NCI-H1694 (cell line): ENCODE results near the gene GRID2.

Source experiments
- DNase-seq: peaks from one replicate; lab custom pipeline; 2025; lab: John Stamatoyannopoulos, UW

The GRID2 gene

DNA sequence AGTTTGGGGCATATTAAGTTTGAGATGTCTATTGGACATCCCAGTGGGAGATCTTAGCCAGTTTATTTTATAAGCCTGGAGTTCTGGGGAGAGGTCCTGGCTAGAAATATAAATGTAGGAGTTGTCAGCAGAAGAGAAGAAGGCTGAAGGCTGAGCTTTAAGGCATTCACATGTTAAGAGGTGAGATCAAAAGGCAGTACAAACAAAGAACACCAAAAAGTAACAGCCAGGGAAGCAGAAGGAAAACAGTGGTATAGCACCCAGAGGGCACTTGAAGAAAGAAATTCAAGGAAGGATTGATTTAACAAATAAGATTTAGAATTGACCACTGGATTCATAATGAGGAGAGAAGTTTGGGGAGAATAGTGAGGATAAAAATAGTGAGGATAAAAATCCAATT, 1383.5 kb downstream of the GRID2 start:
- no peak for DNase-seq

DNA sequence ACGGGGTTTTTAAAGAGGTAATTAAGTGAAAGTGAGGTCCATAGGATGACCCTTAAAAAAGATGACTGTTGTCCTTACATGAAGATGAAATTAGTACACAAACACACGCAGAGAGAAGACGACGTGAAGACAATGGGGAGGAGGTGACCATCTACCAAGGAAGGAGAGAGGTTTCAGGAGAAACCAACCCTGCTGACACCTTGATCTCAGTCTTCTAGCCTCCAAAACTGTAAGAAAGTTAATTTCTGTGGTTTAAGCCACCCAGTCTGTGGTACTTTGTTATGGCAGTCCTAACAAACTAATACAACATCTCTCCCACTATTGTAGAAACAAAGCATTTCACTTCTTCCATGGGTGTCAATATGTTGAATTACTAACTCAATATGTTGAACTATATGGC, 1385.2 kb downstream of the GRID2 start:
- no peak for DNase-seq

DNA sequence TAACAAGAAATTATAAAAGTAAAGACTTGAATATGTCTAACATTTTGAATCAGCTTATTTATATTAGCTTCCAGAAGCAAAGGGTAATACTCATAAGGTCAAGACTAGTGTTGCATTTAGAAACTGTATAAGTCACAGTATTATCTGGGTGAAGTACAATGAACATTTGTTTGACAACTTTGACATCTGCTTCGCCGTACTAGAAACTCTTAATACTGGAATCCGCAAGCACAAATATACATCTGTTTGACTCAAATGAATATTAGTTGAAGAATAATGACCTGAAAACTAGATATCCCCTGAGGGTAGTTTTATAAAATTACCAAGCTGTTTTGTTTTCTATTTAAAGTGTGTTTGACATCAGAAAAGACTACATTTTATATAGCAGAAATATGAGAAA, 1389.4 kb downstream of the GRID2 start:
- DNase-seq = no peak

DNA sequence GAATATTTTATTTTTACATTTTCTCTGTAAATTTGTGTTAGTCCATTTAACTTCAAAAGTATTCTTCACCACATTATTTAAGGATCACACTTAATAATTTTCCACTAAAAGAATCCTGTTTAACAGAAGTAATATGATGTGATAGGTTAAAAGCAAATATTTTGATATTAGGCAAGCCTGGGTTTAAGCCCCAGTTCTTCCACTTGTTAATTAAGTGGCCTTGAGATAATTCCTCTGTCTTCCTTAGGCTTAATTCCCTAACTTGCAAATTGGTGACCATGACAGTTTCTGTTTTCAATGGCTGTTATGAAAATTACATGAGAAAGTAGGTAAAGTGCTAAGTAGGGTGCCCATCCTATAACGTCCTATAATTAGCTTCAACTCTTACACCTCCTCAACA, 1394.9 kb downstream of the GRID2 start:
- DNase-seq = no peak

DNA sequence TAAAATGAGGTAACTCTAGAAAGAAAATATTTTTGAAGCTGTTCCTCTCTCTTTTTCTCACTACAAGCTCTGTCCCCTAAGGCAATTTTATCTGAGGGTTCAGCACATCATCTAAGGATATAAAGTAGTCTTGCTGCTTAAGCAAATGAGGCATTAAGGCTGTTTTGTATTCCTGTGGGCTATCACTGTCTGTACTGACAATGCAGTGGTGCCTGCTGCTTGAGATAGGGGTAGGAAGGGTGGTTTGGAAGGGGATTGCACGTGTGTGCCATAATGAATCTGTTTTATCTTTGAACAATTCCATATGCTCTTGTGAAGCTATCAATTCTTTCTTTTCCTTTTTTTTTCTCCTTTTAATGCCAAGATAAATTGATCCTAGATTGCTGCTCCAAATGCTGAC, 1396.8 kb downstream of the GRID2 start:
- no peak for DNase-seq

DNA sequence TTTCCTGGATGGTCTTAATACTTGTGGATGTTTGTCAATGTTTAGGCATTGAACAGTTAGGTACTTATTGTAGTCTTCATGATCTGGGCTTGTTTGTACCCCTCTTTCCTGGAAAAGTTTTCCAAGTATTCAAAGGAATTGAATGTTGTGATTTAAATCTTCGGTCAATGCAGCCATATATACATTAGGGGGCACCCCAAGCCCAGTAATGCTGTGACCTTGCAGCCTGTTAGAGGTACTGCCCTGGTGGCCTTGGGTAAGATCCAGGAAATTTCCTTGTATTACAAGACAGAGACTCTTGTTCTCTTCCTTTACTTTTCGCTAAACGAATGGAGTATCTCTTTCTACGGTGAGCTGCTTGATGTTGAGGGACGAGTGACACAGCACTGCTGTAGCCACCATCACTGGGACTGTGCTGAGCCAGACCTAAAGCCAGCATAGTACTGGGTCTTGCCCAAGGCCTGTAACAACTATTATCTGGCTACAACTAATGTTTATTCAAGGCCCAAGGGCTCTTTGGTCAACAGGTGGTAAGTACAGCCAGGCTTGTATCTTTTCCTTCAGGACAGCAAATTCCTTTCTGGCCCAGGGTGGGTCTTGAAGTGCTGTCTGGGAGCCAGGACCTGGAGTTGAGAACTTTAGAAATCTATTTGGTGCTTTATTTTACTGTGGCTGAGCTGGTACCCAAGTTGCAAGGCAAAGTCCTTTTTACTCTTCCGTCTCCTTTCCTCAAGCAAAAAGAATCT, 1406.5 kb downstream of the GRID2 start:
- DNase-seq = no peak

DNA sequence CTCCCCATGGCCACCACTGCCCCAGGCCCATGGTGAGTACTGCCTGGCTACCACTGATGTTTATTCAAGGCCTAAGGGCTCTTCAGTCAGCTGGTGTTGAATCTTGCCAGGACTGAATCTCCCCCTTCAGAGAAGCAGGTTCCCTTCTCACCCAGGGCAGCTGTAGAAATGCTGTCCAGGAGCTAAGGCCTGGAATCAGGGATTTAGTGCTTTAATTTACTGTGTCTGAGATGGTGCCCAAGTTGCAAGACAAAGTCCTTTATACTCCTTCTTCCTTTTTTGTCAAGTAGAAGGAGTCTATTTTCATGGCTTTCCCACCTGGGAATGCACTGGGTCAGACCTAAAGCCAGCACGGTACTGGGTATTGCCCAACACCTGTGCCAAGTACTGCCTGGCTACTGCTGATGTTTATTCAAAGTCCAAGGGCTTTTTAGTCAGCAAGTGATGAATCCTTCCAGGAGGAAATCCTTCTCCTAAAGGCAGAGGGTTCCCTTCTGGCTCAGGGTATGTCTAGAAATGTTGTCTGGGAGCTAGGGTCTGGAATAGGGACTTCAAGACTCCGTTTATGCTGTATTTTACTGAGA, 1407.2 kb downstream of the GRID2 start:
- DNase-seq = no peak

DNA sequence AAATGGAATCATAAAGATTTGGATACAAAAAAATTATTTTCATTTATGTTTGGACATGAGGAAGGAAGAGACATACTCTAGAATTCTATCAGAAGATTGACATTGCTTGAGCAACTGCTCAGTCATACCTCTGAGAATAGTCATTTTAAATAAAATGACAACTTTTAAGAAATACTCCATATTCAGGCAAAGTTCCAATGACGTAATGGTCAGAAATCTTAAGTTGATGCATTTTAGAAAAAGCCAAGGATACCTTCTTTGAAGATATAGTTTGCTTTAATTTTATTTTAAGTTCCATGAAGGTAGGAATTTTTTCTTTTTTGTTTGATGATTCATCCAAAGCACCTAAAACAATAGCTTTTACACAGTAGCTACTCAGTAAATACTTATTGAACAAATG, 1414.5 kb downstream of the GRID2 start:
- DNase-seq = no peak

DNA sequence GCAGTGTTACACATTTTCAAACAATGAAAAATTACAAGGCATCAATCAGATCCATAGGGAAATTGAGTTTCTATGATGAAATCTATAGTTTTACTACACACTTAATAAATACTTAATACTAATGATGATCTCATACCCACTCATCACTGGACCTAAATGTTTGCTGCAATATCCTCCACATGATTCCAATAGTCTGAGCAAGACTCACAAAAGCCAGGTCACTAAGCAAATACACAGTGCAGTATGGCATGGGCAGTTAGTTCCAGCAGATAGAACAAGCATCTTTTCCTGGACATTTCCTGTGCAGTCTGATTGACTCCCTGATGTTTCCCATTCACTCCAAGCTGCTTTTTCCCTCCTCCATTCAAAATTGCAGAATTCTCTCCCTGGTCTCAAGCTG, 1415.8 kb downstream of the GRID2 start:
- DNase-seq = no peak

DNA sequence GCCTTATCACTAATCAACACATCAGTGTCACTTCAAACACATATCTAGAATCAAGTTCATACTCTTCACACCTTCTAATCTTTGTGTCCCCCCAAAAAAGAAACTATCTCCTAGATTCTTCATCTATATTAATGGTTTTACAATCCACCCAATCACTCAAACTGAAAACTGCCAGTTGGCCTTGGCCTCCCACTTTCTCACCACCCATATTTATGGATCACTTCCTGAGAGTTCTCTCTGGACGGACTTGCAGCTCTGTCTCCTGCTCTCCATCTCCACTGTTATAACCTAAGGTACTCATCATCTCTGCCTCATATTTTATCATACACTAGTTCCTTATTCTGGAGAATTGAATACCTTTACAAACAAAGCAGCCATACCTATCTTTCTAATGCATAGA, 1418.7 kb downstream of the GRID2 start:
- DNase-seq = no peak

DNA sequence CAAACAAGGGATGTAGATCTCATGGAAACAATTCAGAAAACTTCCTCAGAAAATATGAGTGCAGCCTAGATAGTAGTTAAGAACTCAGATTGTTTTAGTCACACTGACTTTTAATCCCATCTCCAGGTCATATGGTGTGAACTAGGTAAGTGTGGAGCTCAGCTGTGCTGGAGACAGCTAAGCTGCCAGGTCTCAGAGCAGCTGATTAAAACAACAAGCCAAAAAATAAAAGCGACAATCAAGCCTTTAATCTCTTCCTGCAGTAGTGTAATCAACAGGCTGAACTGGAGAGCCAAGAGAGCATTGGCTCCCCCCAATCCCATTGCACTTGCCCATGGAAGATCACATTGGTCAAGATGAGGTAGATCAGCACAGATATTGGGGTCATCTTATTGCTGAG, 1426.5 kb downstream of the GRID2 start:
- no peak for DNase-seq

DNA sequence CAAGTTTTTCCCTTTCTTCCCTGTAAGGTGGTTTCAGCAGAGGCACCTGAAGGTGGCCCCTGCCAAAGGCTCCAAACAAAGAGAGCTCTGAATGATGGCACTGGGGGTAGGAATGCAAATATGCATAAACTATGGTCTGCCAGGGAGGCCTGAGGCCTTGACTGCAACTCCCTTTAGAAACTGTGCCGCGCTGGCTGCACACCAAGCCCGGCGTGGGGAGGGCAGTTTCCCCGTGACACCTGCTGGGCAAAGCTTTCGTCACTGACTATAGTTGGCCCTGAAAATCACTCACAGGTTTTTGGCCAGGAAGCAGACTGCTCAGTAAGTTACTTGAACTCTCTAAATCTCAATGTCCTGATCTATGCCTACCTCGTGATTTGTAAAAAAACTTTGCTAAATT, 1427.0 kb downstream of the GRID2 start:
- DNase-seq = no peak

DNA sequence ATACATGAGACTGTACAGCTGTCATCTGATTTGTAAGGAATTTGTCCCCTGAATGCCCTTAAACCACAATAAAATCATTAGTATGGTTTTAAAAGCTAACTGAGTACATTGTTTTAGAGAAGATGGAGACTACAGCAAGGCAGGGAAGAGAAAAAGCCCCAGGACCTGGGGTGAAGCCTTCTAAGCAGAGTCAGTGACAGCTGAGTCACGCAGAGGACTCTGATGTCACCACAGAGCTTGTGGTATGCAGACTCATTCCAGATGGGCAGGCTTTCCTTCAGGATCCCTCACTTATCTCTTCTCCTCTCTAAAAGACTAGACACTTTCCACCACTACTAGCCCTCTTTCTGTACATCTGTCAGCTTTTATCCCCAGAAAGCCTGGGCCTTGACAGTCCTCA, 1427.7 kb downstream of the GRID2 start:
- DNase-seq = no peak

DNA sequence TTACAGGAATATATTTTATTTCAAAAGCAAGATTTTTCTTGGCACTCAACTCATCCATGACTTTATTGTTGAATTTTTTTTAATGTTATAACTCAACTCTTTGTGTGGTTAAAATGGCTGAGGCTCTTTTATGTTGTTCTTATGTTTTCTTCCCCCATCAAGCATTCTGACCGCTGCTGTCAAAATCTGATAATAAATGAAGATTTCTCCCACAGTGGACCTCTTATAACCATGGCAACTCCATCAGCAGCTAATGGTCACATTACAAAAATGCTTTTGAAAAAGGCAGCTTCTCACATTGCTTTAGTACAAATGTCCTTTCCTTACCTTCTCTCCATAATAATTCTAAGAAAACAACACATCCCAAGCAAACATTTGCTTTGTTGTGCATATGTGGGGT, 1428.7 kb downstream of the GRID2 start:
- no peak for DNase-seq

DNA sequence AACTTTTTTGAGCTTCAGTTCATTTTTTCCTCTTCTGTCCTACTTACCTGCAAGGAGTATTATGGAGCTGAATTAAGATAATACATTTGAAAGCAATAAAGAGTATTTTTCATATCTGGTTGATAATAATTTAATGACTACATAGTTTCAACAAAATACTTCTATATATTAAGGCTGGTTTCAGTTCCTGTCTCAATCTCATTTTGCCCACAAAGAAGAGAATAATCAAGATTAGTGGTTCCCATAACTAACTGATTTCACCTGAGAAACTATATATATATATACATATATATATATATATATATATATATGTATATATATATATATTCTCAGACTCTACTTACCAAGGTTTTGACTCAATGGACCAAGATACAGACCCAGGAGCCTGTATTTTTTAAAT, 1437.1 kb downstream of the GRID2 start:
- DNase-seq = no peak

DNA sequence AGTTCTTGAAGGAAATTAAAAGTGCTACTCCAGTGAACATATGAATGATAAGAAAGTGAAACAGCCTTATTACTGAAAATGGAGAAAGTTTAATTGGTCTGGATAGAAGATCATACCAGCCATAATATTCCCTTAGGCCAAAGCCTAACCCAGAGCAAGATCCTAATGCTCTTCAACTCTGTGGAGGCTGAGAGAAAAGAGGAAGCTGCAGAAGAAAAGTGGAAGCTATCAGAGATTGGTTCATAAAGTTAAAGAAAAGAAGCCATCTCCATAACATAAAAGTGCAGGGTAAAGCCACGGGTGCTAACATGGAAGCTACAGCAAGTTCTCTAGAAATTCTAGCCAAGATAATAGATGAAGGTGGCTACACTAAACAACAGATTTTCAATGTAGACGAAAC, 1439.3 kb downstream of the GRID2 start:
- DNase-seq = no peak

DNA sequence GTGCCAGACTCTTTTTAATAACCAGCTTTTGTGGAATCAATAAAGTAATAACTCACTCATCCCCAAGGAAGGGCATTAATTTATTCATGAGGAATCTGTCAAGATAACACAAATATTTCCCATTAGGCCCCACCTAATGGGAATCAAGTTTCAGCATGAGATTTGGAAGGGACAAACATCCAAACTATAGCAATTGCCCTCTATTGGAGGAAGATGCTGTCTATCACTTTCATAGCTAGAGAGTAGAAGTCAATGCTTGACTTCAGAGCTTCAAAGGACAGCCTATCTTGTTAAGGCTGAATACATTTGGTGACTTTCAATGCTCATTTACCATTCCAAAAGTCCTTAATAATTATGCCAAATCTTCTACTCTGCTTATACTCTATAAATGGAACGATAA, 1439.9 kb downstream of the GRID2 start:
- no peak for DNase-seq

DNA sequence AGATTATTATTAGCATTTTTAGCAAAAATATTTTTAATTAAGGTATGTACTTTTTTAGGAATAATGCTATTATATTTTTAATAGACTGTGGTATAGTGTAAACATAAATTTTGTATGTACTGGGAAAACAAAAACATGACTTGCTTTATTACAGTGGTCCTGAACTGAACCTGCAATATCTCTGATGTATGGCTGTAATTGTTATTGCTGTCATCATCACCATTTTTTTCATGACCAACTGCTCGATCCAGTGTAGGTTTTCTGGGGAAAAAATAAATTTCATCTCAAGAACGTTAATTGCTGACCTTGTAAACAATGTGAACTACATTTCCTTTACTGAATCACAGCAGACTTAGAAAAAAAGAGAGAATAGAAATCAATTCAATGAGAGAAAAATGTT, 1441.2 kb downstream of the GRID2 start:
- DNase-seq = no peak

DNA sequence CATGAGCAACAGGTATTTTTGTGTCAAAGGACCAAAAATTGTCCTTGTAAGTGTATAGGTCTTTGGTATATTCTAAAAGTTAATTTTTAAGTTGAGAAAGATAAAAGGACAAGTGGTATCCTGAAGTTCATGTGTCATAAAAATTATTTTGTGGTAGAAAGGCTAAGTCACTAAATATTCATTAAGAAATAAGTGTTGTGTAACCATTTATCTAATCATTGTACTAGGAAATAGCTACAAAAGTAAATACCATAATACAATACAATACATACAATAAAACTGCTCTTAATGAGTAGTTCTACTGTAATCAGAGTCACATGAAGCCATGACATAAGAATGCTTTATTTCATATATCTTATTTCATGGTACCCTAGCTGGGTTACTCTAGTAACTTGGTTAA, 1442.3 kb downstream of the GRID2 start:
- DNase-seq = no peak

DNA sequence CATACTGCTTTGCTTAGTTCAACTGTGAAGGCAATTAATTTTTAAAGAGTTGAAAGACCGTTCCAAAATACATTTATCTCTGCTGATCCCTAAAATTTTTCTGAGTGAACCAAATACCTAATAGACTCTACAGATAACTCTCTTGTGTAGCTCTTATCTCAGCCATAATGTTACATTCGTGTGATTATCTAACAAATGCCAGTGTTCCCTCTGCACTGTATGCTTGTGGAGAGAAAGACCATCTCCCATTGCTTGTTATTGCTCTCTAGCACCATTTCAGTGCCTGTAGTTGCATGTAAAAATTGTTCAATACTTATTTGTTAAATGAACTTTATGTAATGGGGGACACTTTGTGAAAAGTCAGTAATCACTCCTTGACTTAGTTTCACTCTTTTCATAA, 1443.5 kb downstream of the GRID2 start:
- DNase-seq = no peak

DNA sequence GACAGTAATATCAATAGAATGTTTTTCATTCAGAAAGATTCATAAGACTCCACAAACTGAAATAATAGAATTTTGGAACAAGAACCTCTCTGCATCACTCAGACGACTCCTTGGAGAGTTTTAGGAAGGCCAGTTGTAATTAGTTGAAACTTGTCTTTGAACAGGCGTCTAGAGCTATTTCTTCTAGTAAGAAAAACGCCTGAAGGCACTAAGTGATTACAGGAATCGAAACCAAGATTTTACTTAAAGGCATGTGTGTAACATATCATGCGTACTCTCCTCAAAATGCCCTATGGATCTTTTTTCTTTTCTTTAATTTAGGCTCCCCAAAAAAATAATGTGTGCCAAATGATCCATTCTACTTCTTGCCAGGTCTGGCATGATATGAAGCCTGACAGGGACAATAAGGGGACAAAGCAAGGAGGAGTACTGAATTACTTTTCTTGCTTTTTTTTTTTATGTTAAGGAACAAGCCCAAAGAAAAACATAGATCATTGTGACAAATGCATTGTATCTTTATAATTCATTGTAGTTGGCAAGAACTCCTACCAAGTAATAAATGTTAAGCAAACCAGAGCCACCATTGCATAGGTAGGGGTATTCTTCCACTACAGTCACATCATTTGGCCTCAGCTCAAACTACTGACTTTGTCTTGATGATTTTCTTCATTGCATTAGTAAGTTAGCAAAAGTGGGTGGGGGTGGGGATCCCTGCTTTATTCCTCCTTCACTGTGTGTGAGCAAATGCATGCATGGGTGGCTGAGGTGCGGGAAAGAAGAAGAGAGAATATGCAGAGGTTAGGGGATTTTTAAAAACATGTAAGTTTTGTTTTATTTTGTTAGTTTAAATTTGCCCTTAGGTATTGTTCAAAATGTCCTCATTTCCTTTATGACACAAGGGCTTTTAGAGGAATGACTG, 1444.9 kb downstream of the GRID2 start:
- DNase-seq = no peak

DNA sequence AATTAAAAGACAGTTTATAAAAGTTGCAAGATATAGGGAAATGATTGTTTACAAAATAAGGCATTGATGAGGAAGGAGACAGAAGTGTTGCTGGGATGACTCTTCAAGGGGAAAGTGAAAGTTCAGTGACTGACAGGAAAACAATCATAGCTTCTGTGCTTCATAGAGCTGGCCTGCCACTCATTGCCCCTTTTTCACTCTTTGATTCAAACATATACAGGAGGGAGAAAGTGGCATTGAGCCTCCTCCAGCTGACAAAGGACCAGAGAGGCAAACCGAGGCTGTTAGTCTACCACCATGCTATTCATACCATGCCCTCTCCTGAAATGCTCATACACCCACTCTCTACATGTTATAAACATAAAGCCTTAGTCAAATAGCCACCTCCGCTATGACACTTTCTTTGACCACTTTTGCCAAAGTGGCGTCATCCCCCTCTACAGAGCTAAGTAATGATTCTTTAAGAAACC, 1445.6 kb downstream of the GRID2 start:
- DNase-seq = no peak

DNA sequence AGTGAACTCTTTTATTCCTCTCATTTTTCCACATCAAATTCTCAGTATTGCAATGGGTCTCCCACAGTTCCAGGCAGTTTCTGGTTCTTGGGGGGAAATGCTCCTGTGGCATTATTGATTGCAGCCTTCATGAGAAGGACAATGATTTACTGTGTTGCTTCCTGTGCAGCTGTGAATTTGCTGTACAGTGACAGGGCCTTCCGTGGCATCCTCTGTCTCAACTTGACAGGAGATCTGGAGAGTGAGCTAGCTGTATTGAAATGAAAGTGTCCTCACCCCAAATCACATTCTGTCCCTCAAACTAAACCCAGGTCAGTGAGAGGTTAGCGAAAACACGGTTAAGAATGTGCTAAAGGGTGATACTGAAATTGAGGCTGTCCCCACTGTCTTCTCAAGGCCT, 1447.6 kb downstream of the GRID2 start:
- DNase-seq = no peak
